AG04450 (cell line): ENCODE measurements around the gene TPBGL. TPM values are rescaled to one million over a fixed set of nuclear protein-coding genes. Genes with fewer than 3 reads are reported as not detected.

Source experiments
- CTCF ChIA-PET: fragments of 300-600, 350-600 bp; formaldehyde crosslinking; extraction: SDS; loops from one replicate; lab custom pipeline; 2022; ENCODE audit warnings: antibody characterized with exemption, inconsistent platforms; lab: Charles Lee
- POLR2A ChIA-PET: fragments of 350-600 bp; formaldehyde crosslinking; extraction: SDS; loops from one replicate; lab custom pipeline; 2021; ENCODE audit warnings: antibody characterized with exemption, inconsistent platforms; lab: Yijun Ruan, JAX
- DNase-seq: peaks from one replicate; pipeline ENCODE4 v3.0.0-alpha.2; 2011; ENCODE audit warnings: low read depth, low spot score
- H3K27ac ChIP-seq: one replicate; pipeline ENCODE4 v1.5.1; 2012; ENCODE audit warnings: low read depth, low read length, control low read depth
- H3K27me3 ChIP-seq: one replicate; pipeline ENCODE4 v1.6.0; 2012; ENCODE audit warnings: low read length; ENCODE audit not compliant: control insufficient read depth, insufficient read depth
- H3K4me3 ChIP-seq: 2 replicates; pipeline ENCODE4 v1.5.1; 2011; ENCODE audit warnings: mild to moderate bottlenecking, low read depth, low read length, control low read depth
- H3K9me3 ChIP-seq: 2 replicates; pipeline ENCODE4 v1.5.1; 2012; ENCODE audit warnings: low read length; ENCODE audit not compliant: control insufficient read depth, insufficient read depth
- polyA plus RNA-seq: library from polyadenylated mRNA; depleted of rRNA; stranded (reverse); fragments of >200 nt; gene quantifications from 2 replicates; pipeline ENCODE4 v1.2.3, GENCODE V29; 2011
- TF ChIP-seq, protein P1 (sequence below): IDR thresholded peaks from 2 replicates; pipeline ENCODE4 v1.5.1; 2011; ENCODE audit warnings: low read depth, low read length, control low read depth, inconsistent platforms

Gene TPBGL
- polyA plus RNA-seq, 1 experiment, result not detected

DNA sequence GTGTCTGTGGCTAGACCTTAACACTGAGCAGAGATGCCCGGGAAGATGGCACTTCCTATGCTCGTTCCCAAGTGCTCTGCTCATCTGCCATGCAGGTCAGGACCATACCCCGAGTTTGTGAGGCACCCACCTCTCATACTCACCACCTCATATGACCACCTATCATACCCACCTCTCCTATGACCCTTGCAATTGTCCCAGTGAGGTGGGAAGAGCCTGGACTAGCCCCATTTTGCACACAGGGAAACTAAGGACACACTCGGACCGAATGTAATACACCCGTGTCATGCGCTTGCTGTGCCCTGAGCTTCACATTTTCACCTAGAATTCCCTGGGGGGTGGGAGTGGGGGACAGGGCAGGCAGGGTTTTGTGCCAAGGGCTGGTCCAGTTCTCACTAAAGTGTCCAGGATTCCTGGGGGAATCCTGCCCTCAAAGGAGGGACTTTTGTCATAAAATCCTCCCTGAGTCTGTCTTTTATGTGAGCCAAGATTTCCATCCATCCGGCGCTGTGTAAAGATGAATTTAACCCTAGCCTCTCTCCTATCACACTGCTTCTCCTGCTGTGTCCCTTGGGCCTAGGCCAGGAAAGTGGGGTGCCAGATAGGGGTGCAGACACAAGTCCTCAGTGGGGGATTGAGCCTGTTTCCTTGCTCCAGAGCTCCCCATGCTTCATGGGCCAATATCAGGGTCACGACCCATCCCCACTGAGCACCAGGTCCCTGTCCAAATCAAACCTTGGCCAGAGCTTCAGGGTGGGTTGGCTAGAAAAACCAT, 20.0 kb downstream of the TPBGL start:
- Histone ChIP-seq H3K4me3 (no peak overlapping the region), H3K27me3 (peaks cover 19% of the 10 kb centered on the region), H3K9me3 (no peaks in the 10 kb centered on the region), H3K27ac (no peak overlapping the region)
- ChIA-PET CTCF (interaction anchor here (1.3 kb wide), 1 partner anchor 11 kb away, joined by 3 read pairs; no protein-coding TSS in a partner anchor), POLR2A (no interaction called here)
- TF ChIP-seq, protein P1, sequence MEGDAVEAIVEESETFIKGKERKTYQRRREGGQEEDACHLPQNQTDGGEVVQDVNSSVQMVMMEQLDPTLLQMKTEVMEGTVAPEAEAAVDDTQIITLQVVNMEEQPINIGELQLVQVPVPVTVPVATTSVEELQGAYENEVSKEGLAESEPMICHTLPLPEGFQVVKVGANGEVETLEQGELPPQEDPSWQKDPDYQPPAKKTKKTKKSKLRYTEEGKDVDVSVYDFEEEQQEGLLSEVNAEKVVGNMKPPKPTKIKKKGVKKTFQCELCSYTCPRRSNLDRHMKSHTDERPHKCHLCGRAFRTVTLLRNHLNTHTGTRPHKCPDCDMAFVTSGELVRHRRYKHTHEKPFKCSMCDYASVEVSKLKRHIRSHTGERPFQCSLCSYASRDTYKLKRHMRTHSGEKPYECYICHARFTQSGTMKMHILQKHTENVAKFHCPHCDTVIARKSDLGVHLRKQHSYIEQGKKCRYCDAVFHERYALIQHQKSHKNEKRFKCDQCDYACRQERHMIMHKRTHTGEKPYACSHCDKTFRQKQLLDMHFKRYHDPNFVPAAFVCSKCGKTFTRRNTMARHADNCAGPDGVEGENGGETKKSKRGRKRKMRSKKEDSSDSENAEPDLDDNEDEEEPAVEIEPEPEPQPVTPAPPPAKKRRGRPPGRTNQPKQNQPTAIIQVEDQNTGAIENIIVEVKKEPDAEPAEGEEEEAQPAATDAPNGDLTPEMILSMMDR, result no peak
- DNase-seq, result no peak

DNA sequence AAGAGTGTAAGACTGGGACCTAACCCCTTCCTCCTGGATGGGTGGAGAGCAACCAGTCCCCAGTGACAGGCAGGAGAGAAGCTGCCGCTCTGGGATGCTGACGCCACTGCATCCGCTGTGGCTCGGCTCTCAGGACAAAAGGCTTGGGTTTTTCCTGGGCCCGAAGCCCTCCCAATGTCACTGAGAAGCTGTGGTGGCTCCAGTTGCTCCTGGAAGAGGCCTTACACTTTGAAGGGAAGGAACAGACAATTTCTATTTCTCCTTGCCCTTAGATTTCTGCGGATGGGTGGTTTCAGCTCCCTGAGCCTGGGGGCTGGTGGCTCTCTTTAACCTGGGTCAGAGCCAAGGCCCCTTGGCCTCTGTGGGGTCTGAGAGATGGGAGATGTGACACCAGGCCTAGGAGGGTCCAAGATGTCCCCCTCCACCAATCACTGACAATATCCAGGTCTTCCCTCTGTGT, 21.4 kb downstream of the TPBGL start:
- CTCF ChIA-PET, result interaction anchor here (0.9 to 2.6 kb wide), 3 partner anchors 9 to 123 kb away, joined by 3 to 10 read pairs (median 3); no protein-coding TSS in a partner anchor

DNA sequence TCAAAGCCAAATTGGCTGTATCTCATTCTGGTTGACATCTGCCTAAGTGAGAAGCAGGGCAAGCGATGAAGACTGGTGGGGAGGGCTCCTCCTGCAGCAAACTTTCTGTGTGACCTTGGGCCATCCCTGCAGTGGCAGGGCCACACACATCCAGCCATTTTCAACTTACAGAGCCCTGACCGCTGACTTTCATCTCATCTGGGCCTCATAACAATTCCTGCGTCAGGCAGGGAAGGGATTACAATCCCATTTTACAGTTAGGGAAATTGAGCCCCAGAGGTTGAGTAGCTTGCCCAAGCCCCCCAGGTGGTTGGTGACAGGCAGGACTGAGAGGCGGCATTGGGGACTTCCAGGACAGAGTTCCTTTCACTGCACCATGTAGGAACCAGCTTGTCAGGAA, 21.9 kb downstream of the TPBGL start:
- no peak overlapping the region for H3K4me3 ChIP-seq
- POLR2A ChIA-PET, result no interaction called here
- TF ChIP-seq, protein P1, result no peak
- H3K9me3 ChIP-seq, result no peaks in the 10 kb centered on the region
- DNase-seq, result no peak
- peaks cover 19% of the 10 kb centered on the region for H3K27me3 ChIP-seq
- CTCF ChIA-PET, result interaction anchor here (0.7 to 2.6 kb wide), 2 partner anchors 14 to 124 kb away, joined by 3 to 10 read pairs; no protein-coding TSS in a partner anchor
- no peak overlapping the region for H3K27ac ChIP-seq

More for the DNA sequence above, 21.4 kb downstream of the TPBGL start:
- peaks cover 19% of the 10 kb centered on the region for H3K27me3 ChIP-seq
- POLR2A ChIA-PET, result no interaction called here
- H3K9me3 ChIP-seq, result no peaks in the 10 kb centered on the region
- no peak overlapping the region for H3K4me3 ChIP-seq
- TF ChIP-seq, protein P1, result no peak
- DNase-seq, result no peak
- H3K27ac ChIP-seq, result no peak overlapping the region

DNA sequence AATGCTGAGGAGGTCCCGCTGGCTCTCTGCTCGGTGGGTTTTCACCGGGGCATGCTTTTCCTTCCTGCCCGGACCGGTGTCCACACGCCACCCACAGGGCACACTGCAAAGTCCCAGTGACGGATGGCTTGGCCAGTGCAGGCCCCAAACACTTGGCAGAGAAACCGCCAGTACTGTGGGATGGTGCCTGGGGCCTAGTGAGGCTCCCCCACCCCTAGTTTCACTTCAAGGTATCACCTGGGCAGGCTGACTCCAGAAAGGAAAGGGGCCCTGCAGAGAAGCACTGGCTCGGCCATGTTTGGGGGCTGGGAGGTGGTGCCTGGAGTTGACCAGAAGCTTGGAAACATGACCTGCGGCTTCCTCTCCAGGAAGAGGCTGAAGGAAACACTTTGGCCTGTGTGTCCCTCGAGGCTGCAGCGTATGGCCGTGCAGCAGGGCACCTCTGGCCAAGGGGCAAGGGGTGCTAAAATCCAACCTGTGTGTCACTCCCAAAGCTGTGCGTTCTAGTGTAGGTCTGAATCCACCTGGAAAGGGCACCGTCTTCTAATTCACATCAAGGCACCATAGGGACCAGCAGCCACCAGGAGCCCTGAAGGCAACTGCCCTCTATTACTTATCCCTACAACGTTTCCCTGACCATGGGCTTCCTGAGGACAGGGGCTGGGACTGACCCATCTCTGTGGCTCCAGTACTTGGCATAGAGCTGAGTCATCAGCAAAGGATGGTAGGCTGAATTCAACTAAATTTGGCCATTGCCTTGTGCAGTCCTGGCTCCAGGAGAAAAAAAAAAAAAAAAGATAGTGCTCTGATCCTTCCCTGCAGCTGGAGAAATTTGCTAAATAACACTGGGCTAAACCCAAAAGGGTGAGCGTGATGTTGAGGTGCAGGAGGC, 22.6 kb downstream of the TPBGL start:
- H3K27ac ChIP-seq, result no peak overlapping the region
- ChIA-PET CTCF (interaction anchor here (0.6 to 2.6 kb wide), 4 partner anchors 15 to 250 kb away, joined by 3 to 10 read pairs (median 5); no protein-coding TSS in a partner anchor), POLR2A (interaction anchor here (0.5 kb wide), 1 partner anchor 99 kb away, joined by 7 read pairs; no protein-coding TSS in a partner anchor)
- H3K9me3 ChIP-seq, result no peaks in the 10 kb centered on the region
- H3K4me3 ChIP-seq, result no peak overlapping the region
- DNase-seq, result no peak
- TF ChIP-seq, protein P1, result no peak
- H3K27me3 ChIP-seq, result peaks cover 19% of the 10 kb centered on the region
